GM12874 (cell line): Measurements from ENCODE around the gene GRM1.

Experiments
- TF ChIP-seq, protein P1 (sequence below): IDR thresholded peaks from 2 replicates; pipeline ENCODE4 v1.5.1; 2011; ENCODE audit warnings: low read depth, mild to moderate bottlenecking, control low read depth, low read length, moderate library complexity; ENCODE audit not compliant: insufficient read depth

GRM1 gene

DNA sequence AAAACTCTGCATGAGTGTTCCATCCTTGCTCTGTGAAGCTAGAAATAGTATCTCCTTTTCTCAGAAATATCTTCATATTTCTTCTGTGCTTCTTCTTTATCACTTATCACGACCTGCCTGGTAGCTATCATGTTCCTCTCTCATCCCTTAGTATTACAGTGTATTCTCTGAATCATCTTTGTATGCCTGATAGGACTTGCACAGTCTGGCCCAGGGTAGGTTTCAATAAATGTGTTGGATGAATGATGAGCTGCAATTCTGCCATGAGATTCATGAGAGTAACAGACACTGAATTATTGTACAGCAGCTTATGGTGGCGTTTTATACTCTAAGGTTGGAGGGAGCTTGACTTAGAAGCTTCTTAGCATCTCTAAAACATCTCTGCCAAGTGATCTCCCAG lies 66.6 kb downstream of the GRM1 start:
- TF ChIP-seq, protein P1, sequence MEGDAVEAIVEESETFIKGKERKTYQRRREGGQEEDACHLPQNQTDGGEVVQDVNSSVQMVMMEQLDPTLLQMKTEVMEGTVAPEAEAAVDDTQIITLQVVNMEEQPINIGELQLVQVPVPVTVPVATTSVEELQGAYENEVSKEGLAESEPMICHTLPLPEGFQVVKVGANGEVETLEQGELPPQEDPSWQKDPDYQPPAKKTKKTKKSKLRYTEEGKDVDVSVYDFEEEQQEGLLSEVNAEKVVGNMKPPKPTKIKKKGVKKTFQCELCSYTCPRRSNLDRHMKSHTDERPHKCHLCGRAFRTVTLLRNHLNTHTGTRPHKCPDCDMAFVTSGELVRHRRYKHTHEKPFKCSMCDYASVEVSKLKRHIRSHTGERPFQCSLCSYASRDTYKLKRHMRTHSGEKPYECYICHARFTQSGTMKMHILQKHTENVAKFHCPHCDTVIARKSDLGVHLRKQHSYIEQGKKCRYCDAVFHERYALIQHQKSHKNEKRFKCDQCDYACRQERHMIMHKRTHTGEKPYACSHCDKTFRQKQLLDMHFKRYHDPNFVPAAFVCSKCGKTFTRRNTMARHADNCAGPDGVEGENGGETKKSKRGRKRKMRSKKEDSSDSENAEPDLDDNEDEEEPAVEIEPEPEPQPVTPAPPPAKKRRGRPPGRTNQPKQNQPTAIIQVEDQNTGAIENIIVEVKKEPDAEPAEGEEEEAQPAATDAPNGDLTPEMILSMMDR, result no peak

- TF ChIP-seq, protein P1, result no peak
These were observed 68.7 kb downstream of the GRM1 start for GRCh38 chr6:146097586-146097985.

- TF ChIP-seq, protein P1, result no peak
These were observed 71.9 kb downstream of the GRM1 start for GRCh38 chr6:146100776-146101175.

DNA sequence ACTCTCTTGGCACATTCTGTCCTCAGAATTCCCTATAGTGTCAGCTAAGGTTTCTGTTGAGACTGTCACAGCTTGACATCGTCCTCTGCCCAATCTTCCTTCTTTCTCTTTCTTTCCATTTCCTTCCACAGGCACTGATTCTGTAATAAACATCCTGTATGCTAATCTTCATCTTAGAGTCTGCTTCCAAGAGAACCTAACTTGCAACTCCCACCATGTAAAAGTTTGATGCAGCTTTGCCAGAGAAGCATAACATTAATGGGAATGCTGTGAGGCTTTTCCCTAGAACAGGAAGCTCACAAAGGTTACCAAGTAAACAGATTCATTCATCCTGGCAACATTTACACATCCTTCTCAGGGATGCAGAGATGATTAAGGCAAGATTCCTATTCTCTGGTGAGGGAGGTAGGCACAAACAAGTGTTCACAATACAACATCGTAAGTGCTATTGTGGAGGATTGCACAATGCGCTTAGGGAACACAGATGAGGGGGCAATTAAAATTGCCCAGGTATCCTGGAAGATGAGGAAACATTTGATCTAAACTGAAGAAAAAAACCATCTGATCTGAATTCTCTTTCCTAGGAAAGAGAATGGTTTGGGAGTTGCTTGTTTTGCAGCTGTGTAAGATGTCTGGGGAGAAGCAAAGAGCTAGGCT lies 74.7 kb downstream of the GRM1 start:
- TF ChIP-seq, protein P1, result no peak

- TF ChIP-seq, protein P1, result no peak
These were observed 77.7 kb downstream of the GRM1 start for GRCh38 chr6:146106532-146106931.

GRCh38 chr6:146110990-146111389 lies 82.1 kb downstream of the GRM1 start:
- TF ChIP-seq, protein P1, result no peak

DNA sequence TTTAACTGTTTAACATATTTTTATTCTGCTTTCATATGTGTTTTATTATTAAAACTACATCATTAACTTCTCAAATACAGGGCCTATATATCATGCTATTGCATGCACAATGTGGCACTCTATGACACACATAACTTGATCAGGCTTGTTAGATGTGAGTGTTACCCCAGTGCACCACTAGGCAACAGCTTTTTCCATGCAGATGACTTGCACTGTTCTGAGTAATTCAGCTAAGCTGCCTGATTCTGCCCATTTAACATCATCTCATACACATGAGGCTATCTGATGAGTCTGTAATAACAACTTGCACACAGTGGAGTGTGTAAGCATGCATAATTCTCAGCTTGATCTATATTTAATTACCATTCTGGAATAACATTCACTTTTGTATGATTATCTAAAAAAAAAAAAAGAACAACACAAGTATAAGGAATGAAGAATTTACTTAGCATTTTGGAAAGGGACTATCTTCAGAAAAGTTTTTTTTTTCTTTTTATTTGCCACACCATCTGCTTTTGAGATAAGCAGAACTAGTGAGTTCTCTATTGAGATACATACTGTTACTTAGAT lies 83.1 kb downstream of the GRM1 start:
- TF ChIP-seq, protein P1, result no peak
